B cell (primary cell): ENCODE results near the gene NOS2. TPM values are rescaled to one million over a fixed set of nuclear protein-coding genes. Genes with fewer than 3 reads are reported as not detected.

ENCODE experiments used
- ATAC-seq: fragments of 200-7000 bp; cut with Tn5 transposase; one replicate; pipeline ENCODE4 v1.10.0; 2021; ENCODE audit warnings: low read depth, mild to moderate bottlenecking, moderate number of reproducible peaks, moderate library complexity
- CTCF ChIA-PET: fragments of 350-600 bp; sonication (Branson Sonifier 250); formaldehyde crosslinking; loops from one replicate; lab custom pipeline; 2021; ENCODE audit warnings: antibody characterized with exemption, inconsistent platforms; lab: Charles Lee
- POLR2A ChIA-PET: fragments of 350-600 bp; sonication (Branson Sonifier 250); formaldehyde crosslinking; loops from one replicate; lab custom pipeline; 2021; ENCODE audit warnings: antibody characterized with exemption; lab: Charles Lee
- DNase-seq: peaks from one replicate; pipeline ENCODE4 v3.0.0; 2013
- H2AFZ ChIP-seq: 2 replicates; pipeline ENCODE4 v1.6.1; 2012; ENCODE audit warnings: mild to moderate bottlenecking, low read depth, low read length; ENCODE audit not compliant: insufficient read depth, poor library complexity, severe bottlenecking
- H3K27ac ChIP-seq, 2 donors: 1 replicate in 1 of 2; 2 replicates in 1 of 2; pipeline ENCODE4 v1.5.1; 2012 to 2013; ENCODE audit warnings: low read length in 2 of 2, mild to moderate bottlenecking in 2 of 2, moderate library complexity in 1 of 2
- H3K27me3 ChIP-seq, 4 experiments: fragments of 200-600 bp in 1 of 4; sonication (generic) in 1 of 4; replicated peaks in 1 of 4; 1 replicate in 2 of 4; 2 replicates in 2 of 4; pipeline versions ENCODE4 v1.6.1 to v1.7.0; 2013 to 2016; ENCODE audit warnings: low read length in 3 of 4, mild to moderate bottlenecking in 2 of 4, mixed read lengths in 1 of 4, moderate library complexity in 1 of 4; ENCODE audit not compliant: insufficient read depth in 4 of 4, control insufficient read depth in 3 of 4; ENCODE audit errors: control extremely low read depth in 1 of 4
- H3K36me3 ChIP-seq, 2 experiments: replicated peaks in 1 of 2; 1 replicate in 1 of 2; 2 replicates in 1 of 2; pipeline versions ENCODE4 v1.6.1 to v1.7.1; 2013; ENCODE audit warnings: low read length in 1 of 2; ENCODE audit not compliant: insufficient read depth in 2 of 2, control insufficient read depth in 1 of 2; ENCODE audit errors: control extremely low read depth in 1 of 2, extremely low read depth in 1 of 2
- H3K4me1 ChIP-seq, 2 donors: fragments of 200-600 bp in 1 of 2; sonication (generic) in 1 of 2; 1 replicate in 1 of 2; 2 replicates in 1 of 2; pipeline versions ENCODE4 v1.5.1 to v1.6.1; 2013 to 2017; ENCODE audit warnings: low read length in 2 of 2; ENCODE audit not compliant: control insufficient read depth in 2 of 2, insufficient read depth in 2 of 2
- H3K4me2 ChIP-seq: replicated peaks from 2 replicates; pipeline ENCODE3; 2012; ENCODE audit warnings: mild to moderate bottlenecking, low read depth, low read length; ENCODE audit not compliant: poor library complexity, severe bottlenecking
- H3K4me3 ChIP-seq, 5 experiments: fragments of 200-600 bp in 1 of 5; sonication (generic) in 1 of 5; 1 replicate in 3 of 5; 2 replicates in 2 of 5; pipeline versions ENCODE4 v1.5.1 to v1.7.0; 2011 to 2016; ENCODE audit warnings: low read length in 4 of 5, mild to moderate bottlenecking in 4 of 5, low read depth in 2 of 5, control low read depth in 1 of 5, moderate library complexity in 1 of 5; ENCODE audit not compliant: insufficient read depth in 1 of 5; ENCODE audit errors: control extremely low read depth in 1 of 5, extremely low read depth in 1 of 5
- H3K79me2 ChIP-seq: fragments of 200-600 bp; sonication (generic); one replicate; pipeline ENCODE4 v1.6.0; 2016; ENCODE audit warnings: low read length; ENCODE audit not compliant: control insufficient read depth, insufficient read depth
- H3K9ac ChIP-seq: fragments of 200-600 bp; sonication (generic); 2 replicates; pipeline ENCODE4 v1.6.1; 2017; ENCODE audit warnings: mild to moderate bottlenecking, low read length, moderate library complexity
- H3K9me3 ChIP-seq, 3 donors: one replicate each; pipeline versions ENCODE4 v1.6.1 to v1.7.1; 2013; ENCODE audit warnings: low read length in 2 of 3; ENCODE audit not compliant: control insufficient read depth in 2 of 3, insufficient read depth in 1 of 3; ENCODE audit errors: control extremely low read depth in 1 of 3
- H4K20me1 ChIP-seq: 2 replicates; pipeline ENCODE4 v1.6.0; 2012; ENCODE audit warnings: mild to moderate bottlenecking, low read length; ENCODE audit not compliant: insufficient read depth, control insufficient read depth, poor library complexity, severe bottlenecking
- H3K27ac Mint-ChIP-seq: one replicate; pipeline ENCODE4 v1.8.0; 2021; ENCODE audit warnings: mixed read lengths
- H3K27me3 Mint-ChIP-seq: one replicate; pipeline ENCODE4 v1.8.0; 2021; ENCODE audit warnings: mixed read lengths
- H3K4me1 Mint-ChIP-seq: one replicate; pipeline ENCODE4 v1.8.0; 2021; ENCODE audit warnings: mixed read lengths
- H3K4me3 Mint-ChIP-seq: one replicate; pipeline ENCODE4 v1.8.0; 2021; ENCODE audit warnings: mixed read lengths
- H3K9me3 Mint-ChIP-seq: one replicate; pipeline ENCODE4 v1.8.0; 2022; ENCODE audit warnings: mixed read lengths; ENCODE audit not compliant: insufficient read depth
- EZH2 ChIP-seq: IDR thresholded peaks from 2 replicates; pipeline ENCODE4 v1.6.1; 2012; ENCODE audit warnings: borderline replicate concordance, low read depth, mild to moderate bottlenecking, moderate library complexity, low read length; ENCODE audit not compliant: insufficient read depth, poor library complexity, severe bottlenecking
- WGBS: methylation state at CpG from one replicate; pipeline ENCODE4 v1.1.5; 2013; ENCODE audit warnings: missing lambda C conversion rate; ENCODE audit not compliant: insufficient coverage; 5-methylcytosine and 5-hydroxymethylcytosine counted together
- intact Hi-C: fragments of 100-400 bp; cut with micrococcal nuclease; formaldehyde crosslinking; loops from one replicate; pipeline ENCODE4 v1.10.0; 2022
- polyA plus RNA-seq: library from polyadenylated mRNA; depleted of rRNA; stranded (reverse); fragments of >200 nt; gene quantifications from 2 replicates; pipeline ENCODE4 v1.2.3, GENCODE V29; 2012
- total RNA-seq, 2 donors: library from RNA; stranded (reverse); fragments of 120-200 nt in 1 of 2; gene quantifications; 1 replicate in 1 of 2; 2 replicates in 1 of 2; pipeline versions ENCODE4 v1.2.3 to v1.2.4, GENCODE V29; 2013 to 2022
- TF ChIP-seq, protein P1 (sequence below): fragments of 200-600 bp; IDR thresholded peaks from one replicate; pipeline ENCODE4 v1.8.0; 2022; ENCODE audit warnings: antibody characterized with exemption, mild to moderate bottlenecking

NOS2 gene
- total and polyA plus RNA-seq, 2 donors (not counting 1 experiment from before 2014, with no cell fraction given): 0.12 TPM

DNA sequence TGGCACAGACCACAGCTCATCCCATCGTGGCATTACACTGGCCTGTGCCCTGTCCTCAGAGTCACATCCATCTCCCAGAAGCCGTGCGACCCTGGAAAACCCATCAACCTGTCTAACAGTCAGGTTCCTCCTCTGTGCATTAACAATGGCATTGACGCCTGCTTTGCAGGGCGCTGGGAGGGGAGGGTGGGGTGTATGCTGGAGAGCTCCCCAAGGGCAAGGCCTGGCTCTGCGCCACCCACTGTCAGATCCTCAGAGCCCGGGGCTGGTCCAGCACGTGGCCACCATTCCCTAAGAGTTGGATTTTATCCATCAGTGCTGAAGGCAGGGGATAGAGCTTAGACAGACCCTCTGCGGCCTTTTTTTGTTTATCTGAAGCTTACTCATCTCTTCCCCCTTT is 28.7 kb downstream of the NOS2 start:
- Histone ChIP-seq H3K36me3 (no peaks in the 10 kb centered on the region), H3K27me3 (no peaks in the 10 kb centered on the region), H3K4me2 (no peak overlapping the region), H3K4me3 (no peak overlapping the region), H3K79me2 (no peaks in the 10 kb centered on the region), H3K4me1 (no peaks in the 10 kb centered on the region), H3K27ac (no peak overlapping the region), H3K9ac (no peak overlapping the region), H2AFZ (no peak overlapping the region), H4K20me1 (no peaks in the 10 kb centered on the region), H3K9me3 (no peaks in the 10 kb centered on the region)
- Mint-ChIP-seq H3K4me1 (no peaks in the 10 kb centered on the region), H3K27me3 (no peaks in the 10 kb centered on the region), H3K9me3 (no peaks in the 10 kb centered on the region), H3K27ac (no peak overlapping the region), H3K4me3 (no peak overlapping the region)
- 88% methylated on average over 6 of the region's 9 CpGs for WGBS
- ChIA-PET POLR2A (no interaction called here), CTCF (interaction anchor here (1.2 kb wide), 2 partner anchors 16 to 110 kb away, joined by 3 to 5 read pairs; no protein-coding TSS in a partner anchor)
- TF ChIP-seq, protein P1, sequence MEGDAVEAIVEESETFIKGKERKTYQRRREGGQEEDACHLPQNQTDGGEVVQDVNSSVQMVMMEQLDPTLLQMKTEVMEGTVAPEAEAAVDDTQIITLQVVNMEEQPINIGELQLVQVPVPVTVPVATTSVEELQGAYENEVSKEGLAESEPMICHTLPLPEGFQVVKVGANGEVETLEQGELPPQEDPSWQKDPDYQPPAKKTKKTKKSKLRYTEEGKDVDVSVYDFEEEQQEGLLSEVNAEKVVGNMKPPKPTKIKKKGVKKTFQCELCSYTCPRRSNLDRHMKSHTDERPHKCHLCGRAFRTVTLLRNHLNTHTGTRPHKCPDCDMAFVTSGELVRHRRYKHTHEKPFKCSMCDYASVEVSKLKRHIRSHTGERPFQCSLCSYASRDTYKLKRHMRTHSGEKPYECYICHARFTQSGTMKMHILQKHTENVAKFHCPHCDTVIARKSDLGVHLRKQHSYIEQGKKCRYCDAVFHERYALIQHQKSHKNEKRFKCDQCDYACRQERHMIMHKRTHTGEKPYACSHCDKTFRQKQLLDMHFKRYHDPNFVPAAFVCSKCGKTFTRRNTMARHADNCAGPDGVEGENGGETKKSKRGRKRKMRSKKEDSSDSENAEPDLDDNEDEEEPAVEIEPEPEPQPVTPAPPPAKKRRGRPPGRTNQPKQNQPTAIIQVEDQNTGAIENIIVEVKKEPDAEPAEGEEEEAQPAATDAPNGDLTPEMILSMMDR: no peak
- TF ChIP-seq EZH2: no peak
- DNase-seq (no peak), ATAC-seq (no peak)
- intact Hi-C loops: no loop called here

DNA sequence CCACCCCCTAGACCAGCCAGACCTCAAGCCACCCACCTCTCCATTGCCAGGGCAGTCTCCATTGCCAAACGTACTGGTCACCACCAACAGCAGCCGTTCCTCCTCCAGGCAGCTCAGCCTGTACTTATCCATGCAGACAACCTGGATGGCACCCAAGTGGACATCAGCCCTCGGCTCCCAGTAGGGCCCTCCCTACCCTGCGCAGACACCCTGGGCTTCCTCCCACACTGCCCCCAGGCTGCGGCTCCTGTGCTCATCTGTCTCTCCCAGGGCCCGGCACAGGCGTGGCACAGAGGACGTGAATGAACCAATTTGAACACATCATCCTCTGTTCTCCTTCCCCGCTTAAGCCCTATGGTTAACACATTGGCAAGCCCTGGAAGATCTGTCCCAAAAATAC is 29.5 kb downstream of the NOS2 start:
- Histone ChIP-seq H3K9ac (no peak overlapping the region), H3K27ac (no peak overlapping the region), H3K4me1 (no peaks in the 10 kb centered on the region), H2AFZ (no peak overlapping the region), H3K79me2 (no peaks in the 10 kb centered on the region), H3K4me3 (no peak overlapping the region), H3K27me3 (no peaks in the 10 kb centered on the region), H3K4me2 (no peak overlapping the region), H3K9me3 (no peaks in the 10 kb centered on the region), H3K36me3 (no peaks in the 10 kb centered on the region), H4K20me1 (no peaks in the 10 kb centered on the region)
- Mint-ChIP-seq H3K4me1 (no peaks in the 10 kb centered on the region), H3K4me3 (no peak overlapping the region), H3K27ac (no peak overlapping the region), H3K9me3 (no peaks in the 10 kb centered on the region), H3K27me3 (no peaks in the 10 kb centered on the region)
- CTCF ChIA-PET: interaction anchor here (1.2 kb wide), 1 partner anchor 15 kb away, joined by 5 read pairs; no protein-coding TSS in a partner anchor
- intact Hi-C loops: no loop called here
- 95% methylated on average over 8 of the region's 9 CpGs for WGBS
- POLR2A ChIA-PET: no interaction called here
- TF ChIP-seq EZH2: no peak
- TF ChIP-seq, protein P1: no peak
- DNase-seq (no peak), ATAC-seq (no peak)
